ENCODE measurements around the gene CST6. TPM values are rescaled to one million over a fixed set of nuclear protein-coding genes. Genes with fewer than 3 reads are reported as not detected.
A peak's percentile ranks its signal among the peaks of the same experiment; 100 is the strongest.

Gene CST6
- total and polyA plus RNA-seq, 2 experiments from 2014 or later = 4.2 to 8.3 TPM

DNA sequence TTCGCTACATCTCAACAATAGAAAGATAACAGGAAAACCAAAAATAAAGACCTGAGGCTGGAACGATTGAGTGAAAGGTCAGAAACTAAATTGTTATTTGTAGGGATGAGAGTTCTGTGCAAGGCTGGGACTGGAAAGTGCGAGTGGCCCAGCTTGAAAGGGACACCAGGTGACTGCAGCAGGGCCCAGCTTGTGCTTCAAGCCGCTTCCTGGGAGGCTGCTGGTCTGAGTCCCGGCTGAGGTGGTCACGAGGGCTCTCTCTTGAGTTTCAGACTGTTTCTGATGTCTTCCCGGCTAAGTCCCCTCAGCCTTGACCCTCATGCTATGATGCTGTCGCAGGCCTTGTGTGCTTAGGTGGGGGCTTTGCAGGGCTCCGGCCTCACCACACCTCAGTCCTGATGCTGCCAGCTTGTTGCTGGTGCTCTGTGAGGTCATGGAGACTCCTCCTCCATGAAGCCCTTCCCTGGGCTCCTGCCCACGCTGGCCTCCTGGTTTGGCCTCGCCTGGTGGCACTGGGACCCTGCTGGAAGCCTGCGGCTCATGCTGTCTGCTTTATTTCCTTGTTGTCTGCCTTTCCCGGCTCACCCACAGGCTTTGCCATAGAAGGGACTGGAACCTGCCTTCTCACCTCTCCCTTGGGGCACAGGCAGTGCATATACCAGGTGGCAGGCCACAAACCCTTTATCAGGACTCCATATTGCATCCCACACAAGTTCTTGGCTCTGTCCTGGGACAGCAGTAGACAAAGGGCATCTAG, 5.5 kb upstream of the CST6 start (continued):
- no peak for TF ChIP-seq EZH2phosphoT487 (IDR thresholded peaks at IDR 0.05; ENCODE audit: unreplicated experiment)
- no peak for TF ChIP-seq NANOG (IDR thresholded peaks at IDR 0.05; ENCODE audit: borderline replicate concordance)
- TF ChIP-seq JUNB (IDR thresholded peaks at IDR 0.05; ENCODE audit: unreplicated experiment) = no peak
- TF ChIP-seq ZNF331 (CRISPR knock-in tag; IDR thresholded peaks at IDR 0.05; ENCODE audit: low read depth) = no peak
- no peak for TF ChIP-seq CREB1 (CRISPR knock-in tag; IDR thresholded peaks at IDR 0.05; ENCODE audit: low read depth)
- TF ChIP-seq, protein P1, sequence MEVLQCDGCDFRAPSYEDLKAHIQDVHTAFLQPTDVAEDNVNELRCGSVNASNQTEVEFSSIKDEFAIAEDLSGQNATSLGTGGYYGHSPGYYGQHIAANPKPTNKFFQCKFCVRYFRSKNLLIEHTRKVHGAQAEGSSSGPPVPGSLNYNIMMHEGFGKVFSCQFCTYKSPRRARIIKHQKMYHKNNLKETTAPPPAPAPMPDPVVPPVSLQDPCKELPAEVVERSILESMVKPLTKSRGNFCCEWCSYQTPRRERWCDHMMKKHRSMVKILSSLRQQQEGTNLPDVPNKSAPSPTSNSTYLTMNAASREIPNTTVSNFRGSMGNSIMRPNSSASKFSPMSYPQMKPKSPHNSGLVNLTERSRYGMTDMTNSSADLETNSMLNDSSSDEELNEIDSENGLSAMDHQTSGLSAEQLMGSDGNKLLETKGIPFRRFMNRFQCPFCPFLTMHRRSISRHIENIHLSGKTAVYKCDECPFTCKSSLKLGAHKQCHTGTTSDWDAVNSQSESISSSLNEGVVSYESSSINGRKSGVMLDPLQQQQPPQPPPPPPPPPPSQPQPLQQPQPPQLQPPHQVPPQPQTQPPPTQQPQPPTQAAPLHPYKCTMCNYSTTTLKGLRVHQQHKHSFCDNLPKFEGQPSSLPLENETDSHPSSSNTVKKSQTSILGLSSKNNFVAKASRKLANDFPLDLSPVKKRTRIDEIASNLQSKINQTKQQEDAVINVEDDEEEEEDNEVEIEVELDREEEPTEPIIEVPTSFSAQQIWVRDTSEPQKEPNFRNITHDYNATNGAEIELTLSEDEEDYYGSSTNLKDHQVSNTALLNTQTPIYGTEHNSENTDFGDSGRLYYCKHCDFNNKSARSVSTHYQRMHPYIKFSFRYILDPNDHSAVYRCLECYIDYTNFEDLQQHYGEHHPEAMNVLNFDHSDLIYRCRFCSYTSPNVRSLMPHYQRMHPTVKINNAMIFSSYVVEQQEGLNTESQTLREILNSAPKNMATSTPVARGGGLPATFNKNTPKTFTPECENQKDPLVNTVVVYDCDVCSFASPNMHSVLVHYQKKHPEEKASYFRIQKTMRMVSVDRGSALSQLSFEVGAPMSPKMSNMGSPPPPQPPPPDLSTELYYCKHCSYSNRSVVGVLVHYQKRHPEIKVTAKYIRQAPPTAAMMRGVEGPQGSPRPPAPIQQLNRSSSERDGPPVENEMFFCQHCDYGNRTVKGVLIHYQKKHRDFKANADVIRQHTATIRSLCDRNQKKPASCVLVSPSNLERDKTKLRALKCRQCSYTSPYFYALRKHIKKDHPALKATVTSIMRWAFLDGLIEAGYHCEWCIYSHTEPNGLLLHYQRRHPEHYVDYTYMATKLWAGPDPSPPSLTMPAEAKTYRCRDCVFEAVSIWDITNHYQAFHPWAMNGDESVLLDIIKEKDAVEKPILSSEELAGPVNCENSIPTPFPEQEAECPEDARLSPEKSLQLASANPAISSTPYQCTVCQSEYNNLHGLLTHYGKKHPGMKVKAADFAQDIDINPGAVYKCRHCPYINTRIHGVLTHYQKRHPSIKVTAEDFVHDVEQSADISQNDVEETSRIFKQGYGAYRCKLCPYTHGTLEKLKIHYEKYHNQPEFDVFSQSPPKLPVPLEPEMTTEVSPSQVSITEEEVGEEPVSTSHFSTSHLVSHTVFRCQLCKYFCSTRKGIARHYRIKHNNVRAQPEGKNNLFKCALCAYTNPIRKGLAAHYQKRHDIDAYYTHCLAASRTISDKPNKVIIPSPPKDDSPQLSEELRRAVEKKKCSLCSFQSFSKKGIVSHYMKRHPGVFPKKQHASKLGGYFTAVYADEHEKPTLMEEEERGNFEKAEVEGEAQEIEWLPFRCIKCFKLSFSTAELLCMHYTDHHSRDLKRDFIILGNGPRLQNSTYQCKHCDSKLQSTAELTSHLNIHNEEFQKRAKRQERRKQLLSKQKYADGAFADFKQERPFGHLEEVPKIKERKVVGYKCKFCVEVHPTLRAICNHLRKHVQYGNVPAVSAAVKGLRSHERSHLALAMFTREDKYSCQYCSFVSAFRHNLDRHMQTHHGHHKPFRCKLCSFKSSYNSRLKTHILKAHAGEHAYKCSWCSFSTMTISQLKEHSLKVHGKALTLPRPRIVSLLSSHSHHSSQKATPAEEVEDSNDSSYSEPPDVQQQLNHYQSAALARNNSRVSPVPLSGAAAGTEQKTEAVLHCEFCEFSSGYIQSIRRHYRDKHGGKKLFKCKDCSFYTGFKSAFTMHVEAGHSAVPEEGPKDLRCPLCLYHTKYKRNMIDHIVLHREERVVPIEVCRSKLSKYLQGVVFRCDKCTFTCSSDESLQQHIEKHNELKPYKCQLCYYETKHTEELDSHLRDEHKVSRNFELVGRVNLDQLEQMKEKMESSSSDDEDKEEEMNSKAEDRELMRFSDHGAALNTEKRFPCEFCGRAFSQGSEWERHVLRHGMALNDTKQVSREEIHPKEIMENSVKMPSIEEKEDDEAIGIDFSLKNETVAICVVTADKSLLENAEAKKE (CRISPR knock-in tag; IDR thresholded peaks at IDR 0.05) = no peak
- TF ChIP-seq ETS1 (IDR thresholded peaks at IDR 0.05) = no peak

DNA sequence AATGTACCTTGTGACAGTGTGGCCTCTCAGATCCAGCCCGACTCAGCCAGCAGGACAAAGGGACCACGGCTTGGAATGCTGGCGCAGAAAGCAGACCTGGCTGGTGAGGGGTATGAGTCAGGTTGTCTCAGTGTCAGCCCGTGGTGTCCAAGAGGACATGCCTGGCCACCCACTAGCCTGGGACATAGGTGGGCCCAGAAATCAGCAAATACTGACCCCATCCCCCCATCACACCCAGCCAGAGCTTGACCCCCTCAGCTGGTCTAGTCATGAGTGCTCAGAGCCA, 5.0 kb upstream of the CST6 start:
- H3K9me3 Mint-ChIP-seq = no peaks in the 10 kb centered on the region
- H3K79me2 ChIP-seq (replicated peaks; ENCODE audit: insufficient read depth) = peaks cover 18% of the 10 kb centered on the region
- peaks cover 12% of the 10 kb centered on the region for H3K27me3 ChIP-seq (ENCODE audit: insufficient read depth)
- no peak overlapping the region for H2AFZ ChIP-seq
- H3K27ac ChIP-seq (ENCODE audit: low read depth) = no peak overlapping the region
- peaks cover 14% of the 10 kb centered on the region; the same call in 1 of the 2 replicates for H3K4me1 ChIP-seq (ENCODE audit: insufficient read depth)
- peaks cover 34% of the 10 kb centered on the region for H3K36me3 Mint-ChIP-seq (ENCODE audit: low read depth)
- H3K36me3 ChIP-seq (ENCODE audit: insufficient read depth) = peaks cover 7% of the 10 kb centered on the region; the same call in 1 of the 2 replicates
- no peak overlapping the region for H3K4me3 ChIP-seq
- H3K4me3 Mint-ChIP-seq = no peak overlapping the region; the same call in 2 of the 3 replicates
- DNase-seq (ENCODE audit: low spot score) = no peak
- ATAC-seq = no peak
- H3K27me3 Mint-ChIP-seq (ENCODE audit: insufficient read depth, low read depth, poor library complexity) = peaks cover 24% of the 10 kb centered on the region
- no peak overlapping the region for H3K4me2 ChIP-seq
- H3F3A ChIP-seq (replicated peaks; ENCODE audit: low read depth) = peaks cover 16% of the 10 kb centered on the region; the same call in 1 of the 2 replicates
- H3K27ac Mint-ChIP-seq = peak overlapping the region; percentile 81; the same call in 1 of the 2 replicates
- peaks cover 7% of the 10 kb centered on the region; the same call in 1 of the 2 replicates for H4K20me1 ChIP-seq (replicated peaks; ENCODE audit: insufficient read depth)
- peaks cover 22% of the 10 kb centered on the region for H3K4me1 Mint-ChIP-seq
- no peaks in the 10 kb centered on the region for H3K9me2 ChIP-seq (ENCODE audit: insufficient read depth)
- no peak for TF ChIP-seq EZH2phosphoT487 (IDR thresholded peaks at IDR 0.05; ENCODE audit: unreplicated experiment)
- TF ChIP-seq, protein P2, sequence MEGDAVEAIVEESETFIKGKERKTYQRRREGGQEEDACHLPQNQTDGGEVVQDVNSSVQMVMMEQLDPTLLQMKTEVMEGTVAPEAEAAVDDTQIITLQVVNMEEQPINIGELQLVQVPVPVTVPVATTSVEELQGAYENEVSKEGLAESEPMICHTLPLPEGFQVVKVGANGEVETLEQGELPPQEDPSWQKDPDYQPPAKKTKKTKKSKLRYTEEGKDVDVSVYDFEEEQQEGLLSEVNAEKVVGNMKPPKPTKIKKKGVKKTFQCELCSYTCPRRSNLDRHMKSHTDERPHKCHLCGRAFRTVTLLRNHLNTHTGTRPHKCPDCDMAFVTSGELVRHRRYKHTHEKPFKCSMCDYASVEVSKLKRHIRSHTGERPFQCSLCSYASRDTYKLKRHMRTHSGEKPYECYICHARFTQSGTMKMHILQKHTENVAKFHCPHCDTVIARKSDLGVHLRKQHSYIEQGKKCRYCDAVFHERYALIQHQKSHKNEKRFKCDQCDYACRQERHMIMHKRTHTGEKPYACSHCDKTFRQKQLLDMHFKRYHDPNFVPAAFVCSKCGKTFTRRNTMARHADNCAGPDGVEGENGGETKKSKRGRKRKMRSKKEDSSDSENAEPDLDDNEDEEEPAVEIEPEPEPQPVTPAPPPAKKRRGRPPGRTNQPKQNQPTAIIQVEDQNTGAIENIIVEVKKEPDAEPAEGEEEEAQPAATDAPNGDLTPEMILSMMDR (conservative IDR thresholded peaks at IDR 0.05; ENCODE audit: low read depth in 2 of 2) = no peak
- no peak for TF ChIP-seq ZNF331 (CRISPR knock-in tag; IDR thresholded peaks at IDR 0.05; ENCODE audit: low read depth)
- TF ChIP-seq POLR2AphosphoS5 (IDR thresholded peaks at IDR 0.05; ENCODE audit: low read depth) = no peak
- no peak for TF ChIP-seq NANOG (IDR thresholded peaks at IDR 0.05; ENCODE audit: borderline replicate concordance)
- TF ChIP-seq CREB1 (CRISPR knock-in tag; IDR thresholded peaks at IDR 0.05; ENCODE audit: low read depth) = no peak
- TF ChIP-seq EZH2 (IDR thresholded peaks at IDR 0.05; ENCODE audit: low read depth, unreplicated experiment) = no peak
